H1 (cell line): ENCODE data around the gene RAB38. TPM values are rescaled to one million over a fixed set of nuclear protein-coding genes. Genes with fewer than 3 reads are reported as not detected.

ENCODE experiments used
- CTCF ChIA-PET: fragments of 300-600 bp; sonication (Branson Sonifier 250); formaldehyde crosslinking; loops from one replicate; lab custom pipeline; 2021; ENCODE audit not compliant: partially characterized antibody; lab: Charles Lee
- POLR2A ChIA-PET: fragments of 300-600 bp; sonication (Branson Sonifier 250); formaldehyde crosslinking; loops from one replicate; lab custom pipeline; 2021; ENCODE audit warnings: inconsistent platforms; ENCODE audit not compliant: partially characterized antibody; lab: Charles Lee
- DNase-seq, 2 experiments: peaks; one replicate each; pipeline versions ENCODE4 v3.0.0 to v3.0.0-alpha.2; 2010 to 2022; ENCODE audit warnings: low spot score in 2 of 2, low read depth in 1 of 2, mixed read lengths in 1 of 2
- FAIRE-seq: peaks from 2 replicates; lab custom pipeline; 2011; peaks lifted over from hg19 to GRCh38; lab: Jason Lieb, UNC
- H2AFZ ChIP-seq: 2 replicates; pipeline ENCODE4 v1.8.1; 2012; ENCODE audit warnings: low read length, inconsistent platforms
- H2AK5ac ChIP-seq: 2 replicates; pipeline ENCODE4 v1.6.1; 2013; ENCODE audit warnings: low read depth, low read length
- H2BK120ac ChIP-seq: replicated peaks from 2 replicates; pipeline ENCODE3; 2013; ENCODE audit warnings: low read depth, low read length, inconsistent platforms
- H2BK12ac ChIP-seq: 2 replicates; pipeline ENCODE4 v1.6.1; 2013; ENCODE audit warnings: low read depth, low read length
- H2BK15ac ChIP-seq: 2 replicates; pipeline ENCODE4 v1.6.1; 2013; ENCODE audit warnings: low read length
- H2BK20ac ChIP-seq: 2 replicates; pipeline ENCODE4 v1.6.1; 2013; ENCODE audit warnings: low read length
- H2BK5ac ChIP-seq: 2 replicates; pipeline ENCODE4 v1.6.1; 2013; ENCODE audit warnings: low read depth, low read length
- H3K14ac ChIP-seq: 2 replicates; pipeline ENCODE4 v1.6.1; 2013; ENCODE audit warnings: inconsistent platforms; ENCODE audit not compliant: insufficient read length
- H3K18ac ChIP-seq: 2 replicates; pipeline ENCODE4 v1.6.1; 2013; ENCODE audit warnings: low read length; ENCODE audit errors: extremely low read depth
- H3K23ac ChIP-seq: 2 replicates; pipeline ENCODE4 v1.6.1; 2013; ENCODE audit warnings: inconsistent platforms; ENCODE audit not compliant: insufficient read length
- H3K23me2 ChIP-seq: 2 replicates; pipeline ENCODE4 v1.6.1; 2013; ENCODE audit warnings: low read depth, low read length
- H3K27ac ChIP-seq: 2 replicates; pipeline ENCODE4 v1.6.1; 2011; ENCODE audit warnings: low read depth, low read length, inconsistent platforms
- H3K27me3 ChIP-seq, 4 experiments: replicated peaks in 1 of 4; 1 replicate in 1 of 4; 2 replicates in 3 of 4; pipeline versions ENCODE4 v1.6.1 to v1.8.1; 2011 to 2013; ENCODE audit warnings: low read length in 3 of 4, mild to moderate bottlenecking in 3 of 4, inconsistent platforms in 2 of 4, mixed read lengths in 2 of 4, moderate library complexity in 1 of 4; ENCODE audit not compliant: control insufficient read depth in 3 of 4, insufficient read depth in 3 of 4; ENCODE audit errors: extremely low read depth in 1 of 4
- H3K36me3 ChIP-seq, 4 experiments: 2 replicates each; pipeline versions ENCODE4 v1.6.1 to v1.8.1; 2011 to 2013; ENCODE audit warnings: mild to moderate bottlenecking in 4 of 4, low read length in 3 of 4, moderate library complexity in 2 of 4, control low read depth in 1 of 4, inconsistent platforms in 1 of 4; ENCODE audit not compliant: insufficient read depth in 4 of 4, control insufficient read depth in 2 of 4
- H3K4ac ChIP-seq: replicated peaks from 2 replicates; pipeline ENCODE3; 2013; ENCODE audit warnings: low read length, low read depth, mixed read lengths, inconsistent platforms; ENCODE audit not compliant: insufficient read length
- H3K4me1 ChIP-seq, 4 experiments: replicated peaks in 1 of 4; 1 replicate in 1 of 4; 2 replicates in 3 of 4; pipeline versions ENCODE4 v1.6.1 to v1.8.1; 2011 to 2013; ENCODE audit warnings: low read length in 3 of 4, inconsistent platforms in 2 of 4, mixed read lengths in 1 of 4; ENCODE audit not compliant: insufficient read depth in 4 of 4, control insufficient read depth in 3 of 4
- H3K4me2 ChIP-seq, 2 experiments: 2 replicates each; pipeline versions ENCODE4 v1.6.1 to v1.8.1; 2011 to 2013; ENCODE audit warnings: low read depth in 2 of 2, low read length in 2 of 2, control low read depth in 1 of 2, inconsistent platforms in 1 of 2, mild to moderate bottlenecking in 1 of 2; ENCODE audit not compliant: insufficient read depth in 1 of 2
- H3K4me3 ChIP-seq, 4 experiments: fragments of 200-600, 300-600 bp in 1 of 4; sonication (generic), shearing (Covaris generic), sonication (Bioruptor Twin) in 1 of 4; 2 replicates each; pipeline versions ENCODE4 v1.5.1 to v1.8.1; 2011 to 2016; ENCODE audit warnings: low read length in 4 of 4, low read depth in 3 of 4, control low read depth in 2 of 4, inconsistent platforms in 2 of 4, mild to moderate bottlenecking in 2 of 4, mixed read lengths in 1 of 4, moderate library complexity in 1 of 4; ENCODE audit not compliant: insufficient read depth in 2 of 4; ENCODE audit errors: extremely low read depth in 1 of 4
- H3K56ac ChIP-seq: replicated peaks from 2 replicates; pipeline ENCODE3; 2013; ENCODE audit warnings: low read depth, mild to moderate bottlenecking, mixed read lengths, low read length, inconsistent platforms; ENCODE audit not compliant: insufficient read length
- H3K79me1 ChIP-seq: 2 replicates; pipeline ENCODE4 v1.6.1; 2013; ENCODE audit warnings: low read depth, low read length, control low read depth
- H3K79me2 ChIP-seq, 2 experiments: 2 replicates each; pipeline versions ENCODE4 v1.6.1 to v1.8.1; 2012 to 2013; ENCODE audit warnings: low read length in 2 of 2, mild to moderate bottlenecking in 2 of 2, inconsistent platforms in 1 of 2; ENCODE audit not compliant: insufficient read depth in 2 of 2, control insufficient read depth in 1 of 2
- H3K9ac ChIP-seq, 4 experiments: replicated peaks in 1 of 4; 1 replicate in 1 of 4; 2 replicates in 3 of 4; pipeline versions ENCODE4 v1.6.1 to v1.8.1; 2011 to 2013; ENCODE audit warnings: low read depth in 3 of 4, low read length in 3 of 4, control low read depth in 2 of 4, mild to moderate bottlenecking in 2 of 4, moderate library complexity in 2 of 4, inconsistent platforms in 1 of 4; ENCODE audit errors: extremely low read depth in 1 of 4
- H3K9me3 ChIP-seq, 2 experiments: 2 replicates each; pipeline versions ENCODE4 v1.6.1 to v1.8.1; 2012 to 2013; ENCODE audit warnings: mild to moderate bottlenecking in 2 of 2, moderate library complexity in 2 of 2, control low read depth in 1 of 2, inconsistent platforms in 1 of 2, low read depth in 1 of 2, low read length in 1 of 2, mixed read lengths in 1 of 2; ENCODE audit not compliant: insufficient read depth in 2 of 2
- H4K20me1 ChIP-seq, 2 experiments: replicated peaks in 1 of 2; 2 replicates each; pipeline versions ENCODE3 to v1.8.1; 2011 to 2013; ENCODE audit warnings: inconsistent platforms in 2 of 2, low read length in 2 of 2, mild to moderate bottlenecking in 1 of 2; ENCODE audit not compliant: insufficient read depth in 2 of 2, control insufficient read depth in 1 of 2
- H4K5ac ChIP-seq: 2 replicates; pipeline ENCODE4 v1.6.1; 2013; ENCODE audit warnings: low read length, low read depth, mixed read lengths, inconsistent platforms; ENCODE audit not compliant: insufficient read length
- H4K8ac ChIP-seq: 2 replicates; pipeline ENCODE4 v1.8.0; 2013; ENCODE audit warnings: mild to moderate bottlenecking, moderate library complexity, low read length, inconsistent platforms; ENCODE audit not compliant: insufficient read depth; ENCODE audit errors: extremely low read depth
- H4K91ac ChIP-seq: replicated peaks from 2 replicates; pipeline ENCODE3; 2013; ENCODE audit warnings: low read length, mixed read lengths, inconsistent platforms; ENCODE audit not compliant: insufficient read length
- CEBPB ChIP-seq: IDR thresholded peaks from 2 replicates; pipeline ENCODE4 v1.6.1; 2012; ENCODE audit warnings: low read depth, low read length
- WGBS, 2 experiments: shearing (Covaris generic) in 1 of 2; methylation state at CpG; one replicate each; pipeline versions ENCODE4 v1.1.6 to v1.1.7; 2013 to 2015; ENCODE audit warnings: low lambda C conversion rate in 2 of 2, mixed read lengths in 2 of 2, inconsistent platforms in 1 of 2, low coverage in 1 of 2, missing lambda C conversion rate in 1 of 2; ENCODE audit not compliant: insufficient replicate concordance in 2 of 2, insufficient coverage in 1 of 2, insufficient read length in 1 of 2; ENCODE audit errors: extremely low coverage in 1 of 2, missing lambda C conversion rate in 1 of 2; 5-methylcytosine and 5-hydroxymethylcytosine counted together
- polyA plus RNA-seq, 7 experiments: library from polyadenylated mRNA; depleted of rRNA in 3 of 7; stranded (reverse) in 5 of 7; unstranded in 2 of 7; fragments of >200 nt in 5 of 7; fragments of 200-250 nt in 2 of 7; gene quantifications; 1 replicate in 5 of 7; 2 replicates in 1 of 7; 4 replicates in 1 of 7; pipeline versions ENCODE4 v1.2.1 to v1.2.3, GENCODE V29; 2011 to 2013; ENCODE audit warnings: missing spikeins in 2 of 7, mixed read lengths in 2 of 7
- total RNA-seq: library from RNA; stranded (reverse); fragmentation: NEBNext Ultra II Directional; extraction: Animal tissue kit (Norgen Biotek cat#: 25700); gene quantifications from 2 replicates; pipeline ENCODE4 v1.2.1, GENCODE V29; 2021

The RAB38 gene
- total and polyA plus RNA-seq, 2 of the 8 experiments (the other 6 are each of a cell fraction or from before 2014, with no cell fraction given), result 15.4 to 16.5 TPM

DNA sequence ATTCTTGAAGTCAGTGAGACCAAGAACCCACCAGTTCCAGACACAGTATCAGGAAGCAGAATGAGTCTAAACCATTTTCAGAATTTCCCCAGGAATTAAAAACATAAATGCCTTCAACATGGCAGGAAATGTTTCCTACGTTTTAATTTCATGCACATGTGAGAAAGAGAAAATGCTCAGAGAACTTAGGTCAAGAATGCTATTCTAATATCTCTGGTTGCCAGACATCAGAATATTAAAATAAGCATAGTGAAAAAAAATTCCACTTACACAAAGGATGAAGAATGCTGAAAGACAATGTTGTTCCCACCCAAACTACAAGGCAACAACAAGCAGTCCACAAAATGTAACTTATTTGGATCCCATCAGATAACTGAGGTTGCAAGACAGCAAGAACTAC is 104.8 kb downstream of the RAB38 start:
- Histone ChIP-seq H3K4me3 (no peak overlapping the region), H3K23ac (no peak overlapping the region), H2AK5ac (no peak overlapping the region), H3K27ac (no peak overlapping the region), H2BK12ac (no peak overlapping the region), H4K8ac (no peak overlapping the region), H3K36me3 (peaks cover 0 to 3% (median 0%) of the 10 kb centered on the region in 4 experiments; a peak in 1 of 8 replicates), H4K5ac (no peak overlapping the region), H2BK120ac (no peak overlapping the region), H3K14ac (no peak overlapping the region), H3K27me3 (no peaks in the 10 kb centered on the region), H2BK15ac (no peak overlapping the region), H2BK20ac (no peak overlapping the region), H3K4me2 (no peak overlapping the region), H4K20me1 (no peaks in the 10 kb centered on the region), H4K91ac (no peak overlapping the region), H2AFZ (no peak overlapping the region), H3K56ac (no peak overlapping the region), H3K23me2 (no peaks in the 10 kb centered on the region), H2BK5ac (no peak overlapping the region), H3K9ac (no peak overlapping the region), H3K79me1 (no peaks in the 10 kb centered on the region), H3K4me1 (no peaks in the 10 kb centered on the region), H3K79me2 (no peaks in the 10 kb centered on the region), H3K9me3 (peaks cover 10% of the 10 kb centered on the region in 2 experiments), H3K4ac (no peak overlapping the region), H3K18ac (no peak overlapping the region)
- FAIRE-seq (no peak), DNase-seq (no peak)
- ChIA-PET POLR2A (no interaction called here), CTCF (interaction anchor here (0.6 to 1.0 kb wide), 2 partner anchors 11 to 31 kb away, joined by 3 to 4 read pairs; no protein-coding TSS in a partner anchor)
- TF ChIP-seq CEBPB, result no peak
- 92% methylated on average over 1 of the region's 1 CpG; no CpG with 5 or more reads in 1 of the 2 experiments for WGBS, 2 experiments
